ENCODE measurements around the gene BRPF1. TPM values are rescaled to one million over a fixed set of nuclear protein-coding genes. Genes with fewer than 3 reads are reported as not detected.
A peak's percentile ranks its signal among the peaks of the same experiment; 100 is the strongest.

Gene BRPF1
- total RNA-seq, 3 donors from 2014 or later: 14.3 to 23.7 (median 15.6) TPM

- intact Hi-C loops (cut with DNase I, micrococcal nuclease): no loop called here
- Histone ChIP-seq H3K36me3 (ENCODE audit: low read depth) (peaks cover 3% of the 10 kb centered on the region), H3K4me1 (ENCODE audit: low read depth) (peaks cover 15% of the 10 kb centered on the region), H3K9me3 (no peaks in the 10 kb centered on the region), H3K4me3 (no peak overlapping the region)
- TF ChIP-seq CTCF (IDR thresholded peaks at IDR 0.05): no peak
- DNase-seq (no peak), ATAC-seq (no peak)
Observed at GRCh38 chr3:9765865-9766264, 34.3 kb downstream of the BRPF1 start.

- intact Hi-C loops (cut with DNase I, micrococcal nuclease): no loop called here
- DNase-seq (no peak), ATAC-seq (no peak)
- H3K4me3 ChIP-seq: no peak overlapping the region
- H3K4me1 ChIP-seq (ENCODE audit: low read depth): peaks cover 15% of the 10 kb centered on the region
- TF ChIP-seq CTCF (IDR thresholded peaks at IDR 0.05): no peak
- no peaks in the 10 kb centered on the region for H3K9me3 ChIP-seq
- H3K36me3 ChIP-seq (ENCODE audit: low read depth): peaks cover 3% of the 10 kb centered on the region
Observed at GRCh38 chr3:9767418-9767817, 35.9 kb downstream of the BRPF1 start.

- intact Hi-C loops (cut with DNase I, micrococcal nuclease): no loop called here
Observed at GRCh38 chr3:9768141-9768775, 36.7 kb downstream of the BRPF1 start.

GRCh38 chr3:9769012-9769411 lies 37.5 kb downstream of the BRPF1 start:
- Histone ChIP-seq H3K9me3 (no peaks in the 10 kb centered on the region), H3K4me3 (peak overlapping the region; percentile 34), H3K36me3 (ENCODE audit: low read depth) (peaks cover 3% of the 10 kb centered on the region), H3K4me1 (ENCODE audit: low read depth) (peaks cover 15% of the 10 kb centered on the region)
- ATAC-seq (no peak), DNase-seq (no peak)
- intact Hi-C loops (cut with DNase I, micrococcal nuclease): no loop called here
- no peak for TF ChIP-seq CTCF (IDR thresholded peaks at IDR 0.05)

More at GRCh38 chr3:9768141-9768775, 36.7 kb downstream of the BRPF1 start:
- ATAC-seq (no peak), DNase-seq (no peak)
- peaks cover 15% of the 10 kb centered on the region for H3K4me1 ChIP-seq (ENCODE audit: low read depth)
- no peak for TF ChIP-seq CTCF (IDR thresholded peaks at IDR 0.05)
- peaks cover 3% of the 10 kb centered on the region for H3K36me3 ChIP-seq (ENCODE audit: low read depth)
- H3K9me3 ChIP-seq: no peaks in the 10 kb centered on the region
- H3K4me3 ChIP-seq: no peak overlapping the region

- no peaks in the 10 kb centered on the region for H3K9me3 ChIP-seq
- ATAC-seq: peak; percentile 96
- DNase-seq: peak; percentile 82 to 88 (median 84)
- intact Hi-C loops (cut with DNase I, micrococcal nuclease): no loop called here
- peaks cover 3% of the 10 kb centered on the region for H3K36me3 ChIP-seq (ENCODE audit: low read depth)
- H3K4me1 ChIP-seq (ENCODE audit: low read depth): peaks cover 15% of the 10 kb centered on the region
- peak within 1 kb of the TSS; percentile 34 for H3K4me3 ChIP-seq
- TF ChIP-seq CTCF (IDR thresholded peaks at IDR 0.05): no peak
Observed at GRCh38 chr3:9769426-9770275, 38.1 kb downstream of the BRPF1 start, which contains the start of gene CAMK1. Gene CAMK1 (minus strand): TSS chr3:9769947. CDS start chr3:9767749, 2,198 bp downstream.
